Duodenal mucosa (tissue), 2 donors: Measurements from ENCODE around the gene NR3C2.

Source experiments
- H3K27ac ChIP-seq: one replicate; pipeline ENCODE4 v1.7.0; 2013; ENCODE audit warnings: low read depth, low read length
- H3K27me3 ChIP-seq, 2 donors: one replicate each; pipeline ENCODE4 v1.7.0; 2013; ENCODE audit warnings: low read length in 2 of 2, control low read depth in 1 of 2; ENCODE audit not compliant: insufficient read depth in 2 of 2, control insufficient read depth in 1 of 2
- H3K36me3 ChIP-seq, 2 donors: one replicate each; pipeline ENCODE4 v1.7.0; 2013; ENCODE audit warnings: low read length in 2 of 2, control low read depth in 1 of 2; ENCODE audit not compliant: insufficient read depth in 2 of 2, control insufficient read depth in 1 of 2
- H3K4me1 ChIP-seq, 2 donors: one replicate each; pipeline ENCODE4 v1.7.0; 2013; ENCODE audit warnings: low read length in 2 of 2, control low read depth in 1 of 2; ENCODE audit not compliant: insufficient read depth in 2 of 2, control insufficient read depth in 1 of 2
- H3K4me3 ChIP-seq, 2 donors: one replicate each; pipeline ENCODE4 v1.7.0; 2013; ENCODE audit warnings: low read length in 2 of 2, low read depth in 1 of 2
- H3K9ac ChIP-seq, 2 donors: one replicate each; pipeline ENCODE4 v1.7.0; 2013; ENCODE audit warnings: low read length in 2 of 2, low read depth in 1 of 2
- H3K9me3 ChIP-seq, 2 donors: one replicate each; pipeline ENCODE4 v1.7.0; 2013; ENCODE audit warnings: low read length in 2 of 2, control low read depth in 1 of 2; ENCODE audit not compliant: control insufficient read depth in 1 of 2

Gene NR3C2

DNA sequence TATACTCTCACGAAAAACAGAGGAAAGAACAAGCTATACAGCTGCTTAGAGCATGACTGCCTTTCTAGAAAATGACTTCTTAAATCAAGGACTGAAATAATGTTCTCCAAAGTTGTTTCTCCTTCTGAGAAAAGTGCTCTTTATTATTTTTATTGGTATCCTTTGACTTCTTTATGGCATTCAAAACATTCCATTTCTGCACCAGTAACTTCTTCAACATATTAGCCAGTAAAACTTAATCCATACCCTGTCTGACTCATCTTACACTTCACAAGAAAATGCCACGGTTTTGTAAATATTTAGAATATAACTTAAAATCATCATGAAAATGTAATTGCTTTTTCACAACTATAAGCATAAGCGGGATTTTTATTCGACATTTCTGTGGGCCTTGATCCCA is 180.4 kb downstream of the NR3C2 start:
- Histone ChIP-seq H3K9me3 (peaks cover 0 to 4% of the 10 kb centered on the region in 2 donors), H3K4me1 (no peaks in the 10 kb centered on the region), H3K4me3 (no peak overlapping the region), H3K36me3 (no peaks in the 10 kb centered on the region), H3K9ac (no peak overlapping the region), H3K27ac (no peak overlapping the region), H3K27me3 (no peaks in the 10 kb centered on the region)

DNA sequence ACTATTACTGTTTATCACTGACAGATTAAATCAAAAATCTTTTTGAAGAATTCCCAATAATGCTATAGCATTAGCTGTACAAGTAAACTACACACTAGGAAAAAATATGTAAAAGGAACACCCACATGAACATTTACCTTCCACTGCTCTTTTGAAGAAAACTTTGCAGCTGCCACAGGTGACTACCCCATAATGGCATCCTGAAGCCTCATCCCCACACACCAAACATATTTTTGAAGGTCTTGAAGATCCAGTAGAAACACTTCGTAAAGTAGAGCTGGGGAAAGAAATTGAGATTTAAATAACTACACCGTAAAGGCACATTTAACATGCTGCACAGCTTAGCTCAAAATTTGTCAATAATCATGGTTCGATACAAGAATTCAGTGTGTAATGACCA is 182.4 kb downstream of the NR3C2 start:
- Histone ChIP-seq H3K27ac (no peak overlapping the region), H3K4me3 (no peak overlapping the region), H3K27me3 (no peaks in the 10 kb centered on the region), H3K36me3 (no peaks in the 10 kb centered on the region), H3K9ac (no peak overlapping the region), H3K4me1 (no peaks in the 10 kb centered on the region), H3K9me3 (peaks cover 0 to 4% of the 10 kb centered on the region in 2 donors)

DNA sequence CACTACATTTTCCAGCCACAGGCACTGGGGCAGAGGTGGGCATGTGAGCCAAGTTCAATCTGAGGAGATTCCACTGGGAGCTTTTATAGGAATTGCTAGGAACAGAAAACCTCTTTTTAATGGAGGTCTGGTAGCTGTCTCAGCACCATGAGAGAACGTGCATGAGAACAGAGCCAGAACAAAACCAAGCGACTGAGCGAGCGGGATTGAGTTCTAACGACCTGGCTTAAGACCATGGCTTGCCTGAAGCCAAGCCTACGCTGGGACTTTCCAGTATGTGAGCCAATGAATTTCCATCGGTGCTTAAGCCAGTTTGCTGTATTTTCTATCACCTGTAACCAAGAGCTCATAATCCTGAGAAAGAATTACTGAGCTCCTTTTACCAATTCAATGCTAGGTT is 183.7 kb downstream of the NR3C2 start:
- peaks cover 2 to 8% of the 10 kb centered on the region in 2 donors for H3K4me1 ChIP-seq
- H3K9me3 ChIP-seq: peaks cover 0 to 4% of the 10 kb centered on the region in 2 donors
- H3K9ac ChIP-seq: no peak overlapping the region
- H3K27ac ChIP-seq: no peak overlapping the region
- no peaks in the 10 kb centered on the region for H3K36me3 ChIP-seq
- no peaks in the 10 kb centered on the region for H3K27me3 ChIP-seq
- H3K4me3 ChIP-seq: no peak overlapping the region

DNA sequence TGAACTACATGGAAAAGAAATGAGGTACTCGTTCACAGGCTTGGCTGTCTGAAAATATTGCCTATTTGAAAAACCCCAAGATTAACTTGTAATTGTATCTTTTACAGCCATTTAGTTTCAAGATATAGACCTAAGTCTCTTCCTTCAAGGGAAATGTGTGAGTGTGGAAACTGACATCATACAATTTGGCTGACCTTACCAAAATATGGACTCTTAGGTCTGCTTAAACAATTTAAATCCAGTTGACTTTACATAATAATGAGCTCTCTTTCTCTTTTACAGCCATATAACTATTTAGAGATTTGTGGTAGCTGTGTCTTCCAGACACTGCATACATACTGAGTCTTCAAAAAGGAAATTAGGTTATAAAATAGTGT is 186.9 kb downstream of the NR3C2 start:
- Histone ChIP-seq H3K4me1 (peaks cover 5 to 8% of the 10 kb centered on the region in 2 donors), H3K4me3 (no peak overlapping the region), H3K36me3 (no peaks in the 10 kb centered on the region), H3K9me3 (no peaks in the 10 kb centered on the region), H3K27me3 (no peaks in the 10 kb centered on the region), H3K27ac (no peak overlapping the region), H3K9ac (no peak overlapping the region)

DNA sequence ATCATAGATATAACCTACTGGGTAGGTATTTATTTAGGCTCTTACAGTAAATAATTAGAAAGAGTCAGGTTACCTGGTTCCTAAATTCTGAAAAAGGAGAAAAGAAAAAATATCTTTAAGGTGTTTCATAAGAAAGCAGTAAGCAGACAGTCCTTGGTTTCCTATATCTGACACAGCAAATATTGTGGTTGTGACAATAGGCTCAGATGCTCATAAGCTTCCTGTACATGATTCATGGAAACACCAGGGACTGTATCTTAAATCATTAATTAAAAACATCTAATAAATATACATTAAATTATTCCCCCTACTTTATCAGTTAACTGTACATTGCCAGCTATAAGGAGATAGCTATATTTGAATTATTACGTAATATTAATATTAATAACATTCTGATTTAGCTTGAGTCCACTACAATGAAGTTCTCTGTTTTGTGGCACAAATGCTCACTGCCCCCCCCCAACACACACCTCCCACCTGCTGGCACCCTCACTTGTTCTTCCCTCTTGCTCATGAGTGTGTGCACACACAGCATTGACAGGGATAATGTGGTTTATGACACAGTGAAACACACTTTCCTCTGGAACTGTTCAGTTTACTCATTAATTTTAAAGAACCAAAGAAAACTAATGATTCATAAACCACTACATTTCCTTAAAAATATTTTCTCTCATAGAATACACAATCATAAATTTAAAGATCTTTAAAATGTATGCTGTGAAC is 187.4 kb downstream of the NR3C2 start:
- Histone ChIP-seq H3K27ac (no peak overlapping the region), H3K9ac (no peak overlapping the region), H3K4me1 (peaks cover 5 to 8% of the 10 kb centered on the region in 2 donors), H3K4me3 (no peak overlapping the region), H3K36me3 (no peaks in the 10 kb centered on the region), H3K9me3 (no peaks in the 10 kb centered on the region), H3K27me3 (no peaks in the 10 kb centered on the region)

DNA sequence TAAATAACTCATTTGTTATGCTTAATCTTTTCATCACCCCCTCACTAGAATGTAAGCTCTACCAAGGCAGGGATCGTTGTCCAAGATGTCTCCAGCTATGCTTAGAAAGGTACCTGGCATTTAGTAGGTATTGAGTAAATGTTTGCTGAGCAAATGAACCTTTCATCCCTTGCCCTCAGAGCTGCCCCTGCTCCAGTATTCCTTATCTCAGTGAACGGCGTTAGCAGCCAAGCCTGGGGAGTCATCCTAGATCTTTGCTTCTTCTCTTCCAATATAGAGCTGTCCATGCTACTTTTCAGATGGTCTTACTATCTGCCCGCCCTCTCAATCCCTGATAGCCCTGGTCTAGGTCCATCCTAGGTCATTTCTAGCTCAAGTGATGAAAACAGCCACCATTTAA is 188.4 kb downstream of the NR3C2 start:
- no peaks in the 10 kb centered on the region for H3K36me3 ChIP-seq

DNA sequence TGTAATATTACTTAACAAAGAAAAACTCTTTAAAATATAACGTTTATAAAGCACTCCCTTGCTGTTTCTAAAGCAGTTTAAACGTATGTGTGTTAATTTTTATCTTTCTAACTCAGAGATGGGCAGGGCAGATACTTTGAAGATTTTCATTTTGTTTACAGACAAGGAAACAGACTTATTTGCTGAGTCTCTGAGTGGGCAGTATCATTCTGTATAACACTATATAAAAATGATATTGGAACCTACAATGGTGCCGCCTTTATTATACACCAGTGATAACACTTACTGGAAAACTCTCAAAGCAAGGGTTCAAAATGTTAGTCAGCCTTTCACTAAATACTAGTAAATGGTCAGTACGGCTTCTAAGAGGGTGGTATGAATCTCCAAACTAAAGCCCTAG is 193.4 kb downstream of the NR3C2 start:
- Histone ChIP-seq H3K9me3 (no peaks in the 10 kb centered on the region), H3K27ac (no peak overlapping the region), H3K4me1 (peaks cover 3 to 13% of the 10 kb centered on the region in 2 donors), H3K9ac (no peak overlapping the region), H3K27me3 (no peaks in the 10 kb centered on the region), H3K4me3 (no peak overlapping the region), H3K36me3 (no peaks in the 10 kb centered on the region)

More for the DNA sequence above, 188.4 kb downstream of the NR3C2 start:
- H3K4me1 ChIP-seq: peaks cover 5 to 8% of the 10 kb centered on the region in 2 donors
- H3K27ac ChIP-seq: no peak overlapping the region
- no peak overlapping the region for H3K4me3 ChIP-seq
- no peaks in the 10 kb centered on the region for H3K27me3 ChIP-seq
- H3K9me3 ChIP-seq: no peaks in the 10 kb centered on the region
- no peak overlapping the region for H3K9ac ChIP-seq

DNA sequence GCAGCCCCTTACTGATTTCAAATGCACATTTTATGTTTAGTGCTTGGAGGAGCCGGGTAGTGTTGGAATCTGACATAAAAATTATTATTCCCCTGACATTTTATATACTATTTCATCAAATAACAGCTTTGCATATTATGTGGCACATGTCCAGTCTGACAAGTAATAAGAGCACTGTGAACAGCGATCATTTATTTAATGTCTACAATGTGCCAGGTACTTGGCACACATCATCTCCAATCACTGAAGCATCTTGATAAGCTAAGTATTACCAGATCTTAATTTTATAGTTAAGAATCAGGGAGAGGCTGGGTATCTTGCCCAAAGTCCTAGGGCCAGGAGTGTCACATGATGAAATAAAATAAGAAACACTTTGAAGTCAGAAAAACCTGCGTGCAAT is 197.2 kb downstream of the NR3C2 start:
- H3K27me3 ChIP-seq: no peaks in the 10 kb centered on the region
- H3K9me3 ChIP-seq: no peaks in the 10 kb centered on the region
- H3K27ac ChIP-seq: no peak overlapping the region
- no peaks in the 10 kb centered on the region for H3K36me3 ChIP-seq
- no peak overlapping the region for H3K4me3 ChIP-seq
- no peak overlapping the region for H3K9ac ChIP-seq
- peaks cover 0 to 8% of the 10 kb centered on the region in 2 donors for H3K4me1 ChIP-seq

DNA sequence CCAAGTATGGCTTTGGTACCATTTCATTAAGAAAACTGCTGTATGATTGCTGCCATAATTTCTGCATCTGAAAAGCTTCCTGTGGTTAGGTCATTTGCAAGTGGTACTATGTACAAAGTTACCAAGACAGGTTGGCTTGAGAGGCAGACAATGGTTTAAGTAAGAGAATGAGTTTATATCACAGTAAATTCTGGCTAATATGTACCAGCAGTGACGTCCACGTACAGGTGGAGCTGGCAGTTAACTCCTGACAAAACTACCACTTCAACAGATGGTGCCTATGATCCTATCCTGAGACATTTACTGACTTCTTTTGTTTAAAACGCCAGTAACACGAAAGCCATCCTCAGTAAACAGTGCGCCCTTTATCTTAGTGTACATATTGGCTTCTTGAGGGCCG is 198.4 kb downstream of the NR3C2 start:
- Histone ChIP-seq H3K36me3 (no peaks in the 10 kb centered on the region), H3K9ac (no peak overlapping the region), H3K9me3 (no peaks in the 10 kb centered on the region), H3K4me3 (no peak overlapping the region), H3K27ac (no peak overlapping the region), H3K4me1 (peaks cover 4 to 12% of the 10 kb centered on the region in 2 donors), H3K27me3 (no peaks in the 10 kb centered on the region)

DNA sequence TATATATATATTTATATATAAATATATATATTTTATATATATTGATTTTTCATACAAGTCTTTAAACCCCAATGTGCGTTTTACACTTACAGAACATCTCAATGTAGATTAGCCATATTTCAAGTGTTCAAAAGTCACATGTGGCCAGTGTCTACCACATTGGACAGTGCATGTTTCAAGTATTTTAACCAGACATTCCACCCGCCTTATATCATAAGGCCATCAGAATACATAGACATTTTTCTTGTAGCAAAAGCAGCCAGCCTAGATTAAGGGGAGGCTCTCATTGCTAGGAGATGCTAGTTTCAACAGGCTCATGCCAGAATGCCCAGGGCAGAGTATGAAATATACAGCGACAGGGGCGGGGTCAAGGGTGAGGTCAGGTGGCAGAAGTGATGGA is 202.0 kb downstream of the NR3C2 start:
- Histone ChIP-seq H3K9me3 (no peaks in the 10 kb centered on the region), H3K4me1 (peaks cover 11 to 15% of the 10 kb centered on the region in 2 donors), H3K27me3 (no peaks in the 10 kb centered on the region), H3K9ac (no peak overlapping the region), H3K36me3 (no peaks in the 10 kb centered on the region), H3K4me3 (no peak overlapping the region), H3K27ac (no peak overlapping the region)
